IMR-90 (cell line): Measurements from ENCODE around the gene SLC7A4.

Experiments used
- CHD1 ChIP-seq: IDR thresholded peaks from 2 replicates; pipeline ENCODE4 v1.6.1; 2012; ENCODE audit warnings: low read depth, low read length, improper control_type of control experiment
- FOS ChIP-seq: fragments of 150-350 bp; IDR thresholded peaks from 2 replicates; pipeline ENCODE4 v1.6.1; 2016; ENCODE audit warnings: low read depth, low read length
- MAFK ChIP-seq: IDR thresholded peaks from 2 replicates; pipeline ENCODE4 v1.6.1; 2012; ENCODE audit warnings: low read depth, low read length, improper control_type of control experiment
- MXI1 ChIP-seq: IDR thresholded peaks from 2 replicates; pipeline ENCODE4 v1.6.1; 2012; ENCODE audit warnings: low read depth, mild to moderate bottlenecking, low read length, moderate library complexity, borderline replicate concordance
- NFE2L2 ChIP-seq: fragments of 150-350 bp; IDR thresholded peaks from 2 replicates; pipeline ENCODE4 v1.6.1; 2016; ENCODE audit warnings: low read depth, mild to moderate bottlenecking, low read length
- POLR2A ChIP-seq: IDR thresholded peaks from 2 replicates; pipeline ENCODE4 v1.6.1; 2012; ENCODE audit warnings: mild to moderate bottlenecking, low read depth, low read length
- RAD21 ChIP-seq: IDR thresholded peaks from 2 replicates; pipeline ENCODE4 v1.6.1; 2012; ENCODE audit warnings: low read length, improper control_type of control experiment
- RCOR1 ChIP-seq: IDR thresholded peaks from 2 replicates; pipeline ENCODE4 v1.6.1; 2012; ENCODE audit warnings: mild to moderate bottlenecking, low read length, improper control_type of control experiment; ENCODE audit not compliant: insufficient replicate concordance
- RFX5 ChIP-seq: IDR thresholded peaks from 2 replicates; pipeline ENCODE4 v1.8.0; 2012; ENCODE audit warnings: low read depth, mild to moderate bottlenecking, low read length, moderate library complexity
- TF ChIP-seq, protein P1 (sequence below): conservative IDR thresholded peaks from 2 replicates; pipeline ENCODE4 v1.5.1; 2012; ENCODE audit warnings: mild to moderate bottlenecking, low read depth, low read length, improper control_type of control experiment
- TF ChIP-seq, protein P2 (sequence below): fragments of 150-350 bp; IDR thresholded peaks from 2 replicates; pipeline ENCODE4 v1.6.1; 2017; ENCODE audit warnings: mild to moderate bottlenecking, antibody characterized with exemption, low read length, low read depth
- TF ChIP-seq, protein P3 (sequence below): fragments of 150-350 bp; IDR thresholded peaks from 2 replicates; pipeline ENCODE4 v1.6.1; 2016; ENCODE audit warnings: low read depth, mild to moderate bottlenecking, low read length, moderate library complexity, borderline replicate concordance

DNA sequence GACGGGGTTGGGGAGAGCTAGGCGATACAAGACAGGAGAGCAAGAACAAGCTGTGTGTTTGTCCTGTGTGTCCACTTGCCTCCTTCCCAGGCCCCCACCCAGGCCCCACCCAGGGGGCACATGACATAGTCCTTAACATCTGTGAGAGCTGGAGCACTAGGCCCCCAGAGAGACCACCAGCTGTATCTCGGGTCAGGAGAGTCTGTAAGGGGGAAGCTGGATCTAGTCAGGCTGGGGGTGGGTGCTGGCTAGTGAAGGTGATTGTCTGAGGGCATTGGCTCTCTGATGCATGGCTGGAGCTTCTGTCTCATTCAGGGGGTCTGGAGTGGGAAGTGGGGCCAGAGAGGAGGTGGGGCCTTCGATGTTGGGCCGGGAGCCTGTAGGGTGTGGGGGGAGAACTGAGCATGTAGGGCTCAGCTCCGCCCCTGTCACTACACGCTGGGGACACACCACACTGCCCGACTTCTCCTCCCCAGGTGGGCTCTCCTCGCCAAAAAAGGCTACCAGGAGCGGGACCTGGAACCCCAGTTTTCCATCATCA lies 16.8 kb downstream of the SLC7A4 start:
- TF ChIP-seq, protein P1, sequence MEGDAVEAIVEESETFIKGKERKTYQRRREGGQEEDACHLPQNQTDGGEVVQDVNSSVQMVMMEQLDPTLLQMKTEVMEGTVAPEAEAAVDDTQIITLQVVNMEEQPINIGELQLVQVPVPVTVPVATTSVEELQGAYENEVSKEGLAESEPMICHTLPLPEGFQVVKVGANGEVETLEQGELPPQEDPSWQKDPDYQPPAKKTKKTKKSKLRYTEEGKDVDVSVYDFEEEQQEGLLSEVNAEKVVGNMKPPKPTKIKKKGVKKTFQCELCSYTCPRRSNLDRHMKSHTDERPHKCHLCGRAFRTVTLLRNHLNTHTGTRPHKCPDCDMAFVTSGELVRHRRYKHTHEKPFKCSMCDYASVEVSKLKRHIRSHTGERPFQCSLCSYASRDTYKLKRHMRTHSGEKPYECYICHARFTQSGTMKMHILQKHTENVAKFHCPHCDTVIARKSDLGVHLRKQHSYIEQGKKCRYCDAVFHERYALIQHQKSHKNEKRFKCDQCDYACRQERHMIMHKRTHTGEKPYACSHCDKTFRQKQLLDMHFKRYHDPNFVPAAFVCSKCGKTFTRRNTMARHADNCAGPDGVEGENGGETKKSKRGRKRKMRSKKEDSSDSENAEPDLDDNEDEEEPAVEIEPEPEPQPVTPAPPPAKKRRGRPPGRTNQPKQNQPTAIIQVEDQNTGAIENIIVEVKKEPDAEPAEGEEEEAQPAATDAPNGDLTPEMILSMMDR = no peak
- no peak for TF ChIP-seq POLR2A
- no peak for TF ChIP-seq RCOR1
- TF ChIP-seq, protein P2, sequence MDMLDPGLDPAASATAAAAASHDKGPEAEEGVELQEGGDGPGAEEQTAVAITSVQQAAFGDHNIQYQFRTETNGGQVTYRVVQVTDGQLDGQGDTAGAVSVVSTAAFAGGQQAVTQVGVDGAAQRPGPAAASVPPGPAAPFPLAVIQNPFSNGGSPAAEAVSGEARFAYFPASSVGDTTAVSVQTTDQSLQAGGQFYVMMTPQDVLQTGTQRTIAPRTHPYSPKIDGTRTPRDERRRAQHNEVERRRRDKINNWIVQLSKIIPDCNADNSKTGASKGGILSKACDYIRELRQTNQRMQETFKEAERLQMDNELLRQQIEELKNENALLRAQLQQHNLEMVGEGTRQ = no peak
- no peak for TF ChIP-seq MXI1
- TF ChIP-seq FOS = no peak
- TF ChIP-seq, protein P3, sequence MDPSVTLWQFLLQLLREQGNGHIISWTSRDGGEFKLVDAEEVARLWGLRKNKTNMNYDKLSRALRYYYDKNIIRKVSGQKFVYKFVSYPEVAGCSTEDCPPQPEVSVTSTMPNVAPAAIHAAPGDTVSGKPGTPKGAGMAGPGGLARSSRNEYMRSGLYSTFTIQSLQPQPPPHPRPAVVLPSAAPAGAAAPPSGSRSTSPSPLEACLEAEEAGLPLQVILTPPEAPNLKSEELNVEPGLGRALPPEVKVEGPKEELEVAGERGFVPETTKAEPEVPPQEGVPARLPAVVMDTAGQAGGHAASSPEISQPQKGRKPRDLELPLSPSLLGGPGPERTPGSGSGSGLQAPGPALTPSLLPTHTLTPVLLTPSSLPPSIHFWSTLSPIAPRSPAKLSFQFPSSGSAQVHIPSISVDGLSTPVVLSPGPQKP = no peak
- TF ChIP-seq RAD21 = no peak
- TF ChIP-seq MAFK = no peak
- TF ChIP-seq RFX5 = no peak
- no peak for TF ChIP-seq NFE2L2
- TF ChIP-seq CHD1 = no peak
